HepG2 (cell line): ENCODE data around the gene NUTF2.
A peak's percentile ranks its signal among the peaks of the same experiment; 100 is the strongest.

Experiments
- DPF2 ChIP-seq: sonication (generic); formaldehyde crosslinking; IDR thresholded peaks from 2 replicates; pipeline ENCODE4 v1.4.0; 2020; ENCODE audit warnings: mild to moderate bottlenecking, low read depth, missing genetic modification reagents, borderline replicate concordance
- E2F5 ChIP-seq: sonication (generic); formaldehyde crosslinking; conservative IDR thresholded peaks from 2 replicates; pipeline ENCODE4 v1.4.0; 2020; ENCODE audit warnings: missing genetic modification reagents
- EP300 ChIP-seq, 3 experiments: sonication (generic) in 1 of 3; formaldehyde crosslinking in 1 of 3; IDR thresholded peaks; 2 replicates each; pipeline versions ENCODE4 v1.5.1 to v1.6.1; 2011 to 2020; ENCODE audit warnings: low read depth in 2 of 3, low read length in 2 of 3, borderline replicate concordance in 1 of 3, improper control_type of control experiment in 1 of 3, mild to moderate bottlenecking in 1 of 3, missing genetic modification reagents in 1 of 3, moderate library complexity in 1 of 3
- SALL2 ChIP-seq: sonication (generic); formaldehyde crosslinking; IDR thresholded peaks from 2 replicates; pipeline ENCODE4 v1.8.1; 2023; ENCODE audit warnings: mild to moderate bottlenecking, missing genetic modification reagents, inconsistent platforms
- SRSF9 ChIP-seq: fragments of 200-400 bp; formaldehyde crosslinking; IDR thresholded peaks from 2 replicates; pipeline ENCODE4 v1.6.1; 2018; ENCODE audit warnings: borderline replicate concordance, mild to moderate bottlenecking, low read depth, low read length; ENCODE audit not compliant: insufficient read depth, poor library complexity, severe bottlenecking
- ZNF121 ChIP-seq: sonication (generic); formaldehyde crosslinking; IDR thresholded peaks from 2 replicates; pipeline ENCODE4 v1.5.0; 2020; ENCODE audit warnings: mild to moderate bottlenecking, missing genetic modification reagents
- ZNF263 ChIP-seq: sonication (generic); formaldehyde crosslinking; IDR thresholded peaks from 2 replicates; pipeline ENCODE4 v1.4.0; 2020; ENCODE audit warnings: missing genetic modification reagents
- TF ChIP-seq, protein P1 (sequence below): sonication (generic); formaldehyde crosslinking; IDR thresholded peaks from 2 replicates; pipeline ENCODE4 v1.5.1; 2020; ENCODE audit warnings: missing genetic modification reagents, mild to moderate bottlenecking, borderline replicate concordance
- TF ChIP-seq, protein P2 (sequence below): sonication (generic); formaldehyde crosslinking; IDR thresholded peaks from 2 replicates; pipeline ENCODE4 v1.5.0; 2020; ENCODE audit warnings: mild to moderate bottlenecking, missing genetic modification reagents, moderate library complexity
- TF ChIP-seq, protein P3 (sequence below): sonication (generic); formaldehyde crosslinking; IDR thresholded peaks from 2 replicates; pipeline ENCODE4 v1.4.0; 2020; ENCODE audit warnings: missing genetic modification reagents

DNA sequence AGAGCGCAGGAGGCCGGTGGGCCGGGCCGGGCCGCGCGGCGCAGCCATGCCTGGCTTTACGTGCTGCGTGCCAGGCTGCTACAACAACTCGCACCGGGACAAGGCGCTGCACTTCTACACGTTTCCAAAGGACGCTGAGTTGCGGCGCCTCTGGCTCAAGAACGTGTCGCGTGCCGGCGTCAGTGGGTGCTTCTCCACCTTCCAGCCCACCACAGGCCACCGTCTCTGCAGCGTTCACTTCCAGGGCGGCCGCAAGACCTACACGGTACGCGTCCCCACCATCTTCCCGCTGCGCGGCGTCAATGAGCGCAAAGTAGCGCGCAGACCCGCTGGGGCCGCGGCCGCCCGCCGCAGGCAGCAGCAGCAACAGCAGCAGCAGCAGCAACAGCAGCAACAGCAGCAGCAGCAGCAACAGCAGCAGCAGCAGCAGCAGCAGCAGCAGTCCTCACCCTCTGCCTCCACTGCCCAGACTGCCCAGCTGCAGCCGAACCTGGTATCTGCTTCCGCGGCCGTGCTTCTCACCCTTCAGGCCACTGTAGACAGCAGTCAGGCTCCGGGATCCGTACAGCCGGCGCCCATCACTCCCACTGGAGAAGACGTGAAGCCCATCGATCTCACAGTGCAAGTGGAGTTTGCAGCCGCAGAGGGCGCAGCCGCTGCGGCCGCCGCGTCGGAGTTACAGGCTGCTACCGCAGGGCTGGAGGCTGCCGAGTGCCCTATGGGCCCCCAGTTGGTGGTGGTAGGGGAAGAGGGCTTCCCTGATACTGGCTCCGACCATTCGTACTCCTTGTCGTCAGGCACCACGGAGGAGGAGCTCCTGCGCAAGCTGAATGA, 4.0 kb upstream of the NUTF2 start:
- TF ChIP-seq DPF2 (CRISPR knock-in tag) (no peak), ZNF263 (CRISPR knock-in tag) (0 out of 2 replicates have a peak, but pooled peaks have one; percentile 4), SRSF9 (no peak), ZNF121 (CRISPR knock-in tag) (no peak), SALL2 (0 out of 2 replicates have a peak, but pooled peaks have one; percentile 57), EP300 (IDR thresholded peaks at IDR 0.05; ENCODE audit: low read depth in 2 of 2, low read length in 2 of 2) (no peak), EP300 (CRISPR knock-in tag; IDR thresholded peaks at IDR 0.05; ENCODE audit: borderline replicate concordance) (no peak), E2F5 (no peak)
- TF ChIP-seq, protein P1, sequence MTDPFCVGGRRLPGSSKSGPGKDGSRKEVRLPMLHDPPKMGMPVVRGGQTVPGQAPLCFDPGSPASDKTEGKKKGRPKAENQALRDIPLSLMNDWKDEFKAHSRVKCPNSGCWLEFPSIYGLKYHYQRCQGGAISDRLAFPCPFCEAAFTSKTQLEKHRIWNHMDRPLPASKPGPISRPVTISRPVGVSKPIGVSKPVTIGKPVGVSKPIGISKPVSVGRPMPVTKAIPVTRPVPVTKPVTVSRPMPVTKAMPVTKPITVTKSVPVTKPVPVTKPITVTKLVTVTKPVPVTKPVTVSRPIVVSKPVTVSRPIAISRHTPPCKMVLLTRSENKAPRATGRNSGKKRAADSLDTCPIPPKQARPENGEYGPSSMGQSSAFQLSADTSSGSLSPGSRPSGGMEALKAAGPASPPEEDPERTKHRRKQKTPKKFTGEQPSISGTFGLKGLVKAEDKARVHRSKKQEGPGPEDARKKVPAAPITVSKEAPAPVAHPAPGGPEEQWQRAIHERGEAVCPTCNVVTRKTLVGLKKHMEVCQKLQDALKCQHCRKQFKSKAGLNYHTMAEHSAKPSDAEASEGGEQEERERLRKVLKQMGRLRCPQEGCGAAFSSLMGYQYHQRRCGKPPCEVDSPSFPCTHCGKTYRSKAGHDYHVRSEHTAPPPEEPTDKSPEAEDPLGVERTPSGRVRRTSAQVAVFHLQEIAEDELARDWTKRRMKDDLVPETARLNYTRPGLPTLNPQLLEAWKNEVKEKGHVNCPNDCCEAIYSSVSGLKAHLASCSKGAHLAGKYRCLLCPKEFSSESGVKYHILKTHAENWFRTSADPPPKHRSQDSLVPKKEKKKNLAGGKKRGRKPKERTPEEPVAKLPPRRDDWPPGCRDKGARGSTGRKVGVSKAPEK, result no peak
- TF ChIP-seq, protein P2, sequence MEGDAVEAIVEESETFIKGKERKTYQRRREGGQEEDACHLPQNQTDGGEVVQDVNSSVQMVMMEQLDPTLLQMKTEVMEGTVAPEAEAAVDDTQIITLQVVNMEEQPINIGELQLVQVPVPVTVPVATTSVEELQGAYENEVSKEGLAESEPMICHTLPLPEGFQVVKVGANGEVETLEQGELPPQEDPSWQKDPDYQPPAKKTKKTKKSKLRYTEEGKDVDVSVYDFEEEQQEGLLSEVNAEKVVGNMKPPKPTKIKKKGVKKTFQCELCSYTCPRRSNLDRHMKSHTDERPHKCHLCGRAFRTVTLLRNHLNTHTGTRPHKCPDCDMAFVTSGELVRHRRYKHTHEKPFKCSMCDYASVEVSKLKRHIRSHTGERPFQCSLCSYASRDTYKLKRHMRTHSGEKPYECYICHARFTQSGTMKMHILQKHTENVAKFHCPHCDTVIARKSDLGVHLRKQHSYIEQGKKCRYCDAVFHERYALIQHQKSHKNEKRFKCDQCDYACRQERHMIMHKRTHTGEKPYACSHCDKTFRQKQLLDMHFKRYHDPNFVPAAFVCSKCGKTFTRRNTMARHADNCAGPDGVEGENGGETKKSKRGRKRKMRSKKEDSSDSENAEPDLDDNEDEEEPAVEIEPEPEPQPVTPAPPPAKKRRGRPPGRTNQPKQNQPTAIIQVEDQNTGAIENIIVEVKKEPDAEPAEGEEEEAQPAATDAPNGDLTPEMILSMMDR (CRISPR knock-in tag), result peak; percentile 59
- TF ChIP-seq, protein P3, sequence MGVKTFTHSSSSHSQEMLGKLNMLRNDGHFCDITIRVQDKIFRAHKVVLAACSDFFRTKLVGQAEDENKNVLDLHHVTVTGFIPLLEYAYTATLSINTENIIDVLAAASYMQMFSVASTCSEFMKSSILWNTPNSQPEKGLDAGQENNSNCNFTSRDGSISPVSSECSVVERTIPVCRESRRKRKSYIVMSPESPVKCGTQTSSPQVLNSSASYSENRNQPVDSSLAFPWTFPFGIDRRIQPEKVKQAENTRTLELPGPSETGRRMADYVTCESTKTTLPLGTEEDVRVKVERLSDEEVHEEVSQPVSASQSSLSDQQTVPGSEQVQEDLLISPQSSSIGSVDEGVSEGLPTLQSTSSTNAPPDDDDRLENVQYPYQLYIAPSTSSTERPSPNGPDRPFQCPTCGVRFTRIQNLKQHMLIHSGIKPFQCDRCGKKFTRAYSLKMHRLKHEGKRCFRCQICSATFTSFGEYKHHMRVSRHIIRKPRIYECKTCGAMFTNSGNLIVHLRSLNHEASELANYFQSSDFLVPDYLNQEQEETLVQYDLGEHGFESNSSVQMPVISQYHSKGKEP (CRISPR knock-in tag), result no peak
